Fibroblast of lung (primary cell): Measurements from ENCODE around the gene INSC. TPM values are rescaled to one million over a fixed set of nuclear protein-coding genes. Genes with fewer than 3 reads are reported as not detected.

Experiments
- DNase-seq, 2 donors: peaks; one replicate each; pipeline versions ENCODE4 v3.0.0 to v3.0.0-alpha.2; 2010; ENCODE audit warnings: low read depth in 2 of 2
- H2AFZ ChIP-seq: 2 replicates; pipeline ENCODE4 v1.5.1; 2012; ENCODE audit warnings: low read length, control low read depth, inconsistent platforms
- H3K27ac ChIP-seq: 2 replicates; pipeline ENCODE4 v1.5.1; 2011; ENCODE audit warnings: low read length, control low read depth; ENCODE audit not compliant: insufficient read depth
- H3K27me3 ChIP-seq: 2 replicates; pipeline ENCODE4 v1.5.1; 2011; ENCODE audit warnings: mild to moderate bottlenecking, low read length; ENCODE audit not compliant: control insufficient read depth, insufficient read depth
- H3K36me3 ChIP-seq: 2 replicates; pipeline ENCODE4 v1.5.1; 2011; ENCODE audit warnings: low read length; ENCODE audit not compliant: control insufficient read depth, insufficient read depth
- H3K4me1 ChIP-seq: 2 replicates; pipeline ENCODE4 v1.5.1; 2011; ENCODE audit warnings: low read length; ENCODE audit not compliant: control insufficient read depth, insufficient read depth; ENCODE audit errors: extremely low read depth
- H3K4me2 ChIP-seq: 2 replicates; pipeline ENCODE4 v1.5.1; 2011; ENCODE audit warnings: low read length, control low read depth; ENCODE audit not compliant: insufficient read depth; ENCODE audit errors: extremely low read depth
- H3K4me3 ChIP-seq, 4 experiments: fragments of 200-600 bp in 1 of 4; sonication (generic) in 1 of 4; replicated peaks in 1 of 4; 2 replicates each; pipeline ENCODE4 v1.5.1; 2011 to 2016; ENCODE audit warnings: low read length in 4 of 4, low read depth in 3 of 4, mild to moderate bottlenecking in 3 of 4, control low read depth in 2 of 4, inconsistent platforms in 1 of 4, mixed read lengths in 1 of 4; ENCODE audit not compliant: insufficient read depth in 1 of 4; ENCODE audit errors: control extremely low read depth in 1 of 4
- H3K79me2 ChIP-seq: 2 replicates; pipeline ENCODE4 v1.5.1; 2012; ENCODE audit warnings: mild to moderate bottlenecking, low read length, inconsistent platforms; ENCODE audit not compliant: control insufficient read depth, insufficient read depth
- H3K9ac ChIP-seq: 2 replicates; pipeline ENCODE4 v1.5.1; 2011; ENCODE audit warnings: mild to moderate bottlenecking, low read length, control low read depth; ENCODE audit not compliant: insufficient read depth
- H3K9me3 ChIP-seq: 2 replicates; pipeline ENCODE4 v1.5.1; 2012; ENCODE audit warnings: low read depth, low read length; ENCODE audit not compliant: control insufficient read depth, insufficient read depth
- H4K20me1 ChIP-seq: 2 replicates; pipeline ENCODE4 v1.5.1; 2011; ENCODE audit warnings: low read length; ENCODE audit not compliant: control insufficient read depth, insufficient read depth; ENCODE audit errors: extremely low read depth
- CTCF ChIP-seq, 2 donors: IDR thresholded peaks in 1 of 2; conservative IDR thresholded peaks in 1 of 2; 1 replicate in 1 of 2; 2 replicates in 1 of 2; pipeline ENCODE4 v1.5.1; 2011 to 2012; ENCODE audit warnings: low read length in 2 of 2, control low read depth in 1 of 2, inconsistent platforms in 1 of 2, low read depth in 1 of 2, mild to moderate bottlenecking in 1 of 2
- EZH2 ChIP-seq: IDR thresholded peaks from 2 replicates; pipeline ENCODE4 v1.5.1; 2012; ENCODE audit warnings: low read length, control low read depth, mild to moderate bottlenecking; ENCODE audit errors: missing control alignments
- polyA plus RNA-seq, 2 donors: library from polyadenylated mRNA; depleted of rRNA in 1 of 2; stranded (reverse) in 1 of 2; unstranded in 1 of 2; fragments of >200 nt; gene quantifications; 2 replicates each; pipeline ENCODE4 v1.2.1, GENCODE V29; 2011 to 2012; ENCODE audit warnings: missing spikeins in 1 of 2
- total RNA-seq: library from RNA; depleted of rRNA; stranded (reverse); fragments of >200 nt; gene quantifications from 2 replicates; pipeline ENCODE4 v1.2.1, GENCODE V29; 2014

The INSC gene
- total and polyA plus RNA-seq, 2 donors (not counting 1 experiment from before 2014, with no cell fraction given), result 0.90 to 8.3 TPM

- Histone ChIP-seq H3K9me3 (no peaks in the 10 kb centered on the region), H3K79me2 (no peaks in the 10 kb centered on the region), H3K27ac (peak overlapping the region; percentile 69), H3K4me3 (no peak overlapping the region), H3K9ac (no peak overlapping the region), H3K27me3 (no peaks in the 10 kb centered on the region), H2AFZ (no peak overlapping the region), H3K4me2 (no peak overlapping the region), H4K20me1 (no peaks in the 10 kb centered on the region), H3K4me1 (peaks cover 19% of the 10 kb centered on the region), H3K36me3 (no peaks in the 10 kb centered on the region)
- TF ChIP-seq CTCF (conservative IDR thresholded peaks at IDR 0.05 in 1 of 2, IDR thresholded peaks at IDR 0.05 in 1 of 2; ENCODE audit: low read depth in 1 of 2, low read length in 2 of 2), result peak; percentile 57 to 72
- no peak for TF ChIP-seq EZH2
- peak; percentile 11 to 54 for DNase-seq
Measured at GRCh38 chr11:15159085-15159484, 44.4 kb downstream of the INSC start.

GRCh38 chr11:15161790-15162189, 47.1 kb downstream of the INSC start:
- Histone ChIP-seq H3K36me3 (no peaks in the 10 kb centered on the region), H3K9ac (no peak overlapping the region), H4K20me1 (no peaks in the 10 kb centered on the region), H3K4me3 (no peak overlapping the region), H3K27me3 (no peaks in the 10 kb centered on the region), H3K79me2 (no peaks in the 10 kb centered on the region), H3K4me2 (peak overlapping the region; percentile 16), H2AFZ (no peak overlapping the region), H3K4me1 (peaks cover 19% of the 10 kb centered on the region), H3K27ac (no peak overlapping the region), H3K9me3 (no peaks in the 10 kb centered on the region)
- TF ChIP-seq EZH2 (no peak), CTCF (conservative IDR thresholded peaks at IDR 0.05 in 1 of 2, IDR thresholded peaks at IDR 0.05 in 1 of 2; ENCODE audit: low read depth in 1 of 2, low read length in 2 of 2) (no peak)
- DNase-seq, result peak in 1 of 2 donors; percentile 32

GRCh38 chr11:15163136-15163535, 48.4 kb downstream of the INSC start:
- TF ChIP-seq EZH2 (no peak), CTCF (conservative IDR thresholded peaks at IDR 0.05 in 1 of 2, IDR thresholded peaks at IDR 0.05 in 1 of 2; ENCODE audit: low read depth in 1 of 2, low read length in 2 of 2) (no peak)
- Histone ChIP-seq H4K20me1 (no peaks in the 10 kb centered on the region), H2AFZ (no peak overlapping the region), H3K4me1 (peaks cover 8% of the 10 kb centered on the region), H3K9me3 (no peaks in the 10 kb centered on the region), H3K27ac (no peak overlapping the region), H3K4me2 (no peak overlapping the region), H3K9ac (no peak overlapping the region), H3K27me3 (no peaks in the 10 kb centered on the region), H3K4me3 (no peak overlapping the region), H3K36me3 (no peaks in the 10 kb centered on the region), H3K79me2 (no peaks in the 10 kb centered on the region)
- no peak for DNase-seq
